ENCODE data around the gene DRG2.

- TF ChIP-seq EP300 (IDR thresholded peaks at IDR 0.05) (no peak), CTCF (IDR thresholded peaks at IDR 0.05) (no peak), POLR2A (IDR thresholded peaks at IDR 0.05) (no peak)
Measured at GRCh38 chr17:18110636-18111145, 22.9 kb downstream of the DRG2 start.
